ENCODE results near the gene MSTN. TPM values are rescaled to one million over a fixed set of nuclear protein-coding genes. Genes with fewer than 3 reads are reported as not detected.

The MSTN gene
- total RNA-seq, 4 donors from 2014 or later: 0.31 to 0.57 (median 0.40) TPM; not detected in 1

GRCh38 chr2:190069936-190070696 lies 7.6 kb upstream of the MSTN start:
- H3K36me3 ChIP-seq: no peaks in the 10 kb centered on the region
- no peaks in the 10 kb centered on the region for H3K9me3 ChIP-seq
- 54 to 59% methylated on average over 3 of the region's 3 CpGs for WGBS, 2 donors (ENCODE audit: low coverage in 1 of 2)
- no peak for TF ChIP-seq POLR2A (IDR thresholded peaks at IDR 0.05)
- TF ChIP-seq, protein P1, sequence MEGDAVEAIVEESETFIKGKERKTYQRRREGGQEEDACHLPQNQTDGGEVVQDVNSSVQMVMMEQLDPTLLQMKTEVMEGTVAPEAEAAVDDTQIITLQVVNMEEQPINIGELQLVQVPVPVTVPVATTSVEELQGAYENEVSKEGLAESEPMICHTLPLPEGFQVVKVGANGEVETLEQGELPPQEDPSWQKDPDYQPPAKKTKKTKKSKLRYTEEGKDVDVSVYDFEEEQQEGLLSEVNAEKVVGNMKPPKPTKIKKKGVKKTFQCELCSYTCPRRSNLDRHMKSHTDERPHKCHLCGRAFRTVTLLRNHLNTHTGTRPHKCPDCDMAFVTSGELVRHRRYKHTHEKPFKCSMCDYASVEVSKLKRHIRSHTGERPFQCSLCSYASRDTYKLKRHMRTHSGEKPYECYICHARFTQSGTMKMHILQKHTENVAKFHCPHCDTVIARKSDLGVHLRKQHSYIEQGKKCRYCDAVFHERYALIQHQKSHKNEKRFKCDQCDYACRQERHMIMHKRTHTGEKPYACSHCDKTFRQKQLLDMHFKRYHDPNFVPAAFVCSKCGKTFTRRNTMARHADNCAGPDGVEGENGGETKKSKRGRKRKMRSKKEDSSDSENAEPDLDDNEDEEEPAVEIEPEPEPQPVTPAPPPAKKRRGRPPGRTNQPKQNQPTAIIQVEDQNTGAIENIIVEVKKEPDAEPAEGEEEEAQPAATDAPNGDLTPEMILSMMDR (IDR thresholded peaks at IDR 0.05): peak; percentile 21 to 57 (median 46)
- no peaks in the 10 kb centered on the region for H3K27me3 ChIP-seq
- no peak for ATAC-seq
- H3K27ac ChIP-seq: no peak overlapping the region
- H3K4me1 ChIP-seq: no peaks in the 10 kb centered on the region
- no peak overlapping the region for H3K4me3 ChIP-seq

DNA sequence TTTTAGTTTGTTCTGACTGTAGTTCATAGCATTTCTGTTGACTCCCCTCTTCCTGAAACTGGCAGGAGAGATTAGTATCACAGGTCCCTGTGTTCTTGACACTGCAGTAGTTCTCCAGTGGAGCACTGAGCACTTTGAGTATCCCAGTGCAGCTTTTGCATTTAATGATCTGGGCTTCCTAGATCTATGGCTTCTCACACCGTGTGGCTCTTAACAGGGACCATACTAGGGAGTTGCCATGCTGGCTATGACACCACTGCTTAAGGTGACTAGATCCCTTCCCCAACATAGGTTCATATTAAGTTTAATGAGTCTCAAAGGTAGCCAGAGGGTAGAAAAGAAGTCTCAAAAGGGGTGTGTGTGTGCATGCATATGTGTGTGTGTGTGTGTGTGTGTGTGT lies 6.2 kb upstream of the MSTN start:
- WGBS, 2 donors (ENCODE audit: low coverage in 1 of 2): 33% methylated on average over 1 of the region's 1 CpG; no CpG with 5 or more reads in 1 of the 2 donors
- no peaks in the 10 kb centered on the region for H3K36me3 ChIP-seq
- peaks cover 0 to under 1% (median 0%) of the 10 kb centered on the region in 3 donors for H3K4me1 ChIP-seq
- no peak overlapping the region for H3K4me3 ChIP-seq
- H3K9me3 ChIP-seq: no peaks in the 10 kb centered on the region
- H3K27ac ChIP-seq: no peak overlapping the region
- no peak for ATAC-seq
- TF ChIP-seq EP300 (IDR thresholded peaks at IDR 0.05) (no peak), POLR2A (IDR thresholded peaks at IDR 0.05) (no peak), POLR2AphosphoS5 (IDR thresholded peaks at IDR 0.05) (no peak)
- TF ChIP-seq, protein P1 (IDR thresholded peaks at IDR 0.05): no peak
- no peaks in the 10 kb centered on the region for H3K27me3 ChIP-seq

GRCh38 chr2:190065839-190066238 lies 3.3 kb upstream of the MSTN start:
- Histone ChIP-seq H3K9me3 (no peaks in the 10 kb centered on the region), H3K4me3 (no peak overlapping the region), H3K27me3 (no peaks in the 10 kb centered on the region), H3K27ac (no peak overlapping the region), H3K4me1 (peaks cover 0 to 3% (median 0%) of the 10 kb centered on the region in 3 donors), H3K36me3 (no peaks in the 10 kb centered on the region)
- WGBS, 2 donors (ENCODE audit: low coverage in 1 of 2): 90 to 100% methylated on average over 4 of the region's 4 CpGs
- TF ChIP-seq, protein P1 (IDR thresholded peaks at IDR 0.05): no peak
- TF ChIP-seq POLR2A (IDR thresholded peaks at IDR 0.05) (no peak), EP300 (IDR thresholded peaks at IDR 0.05) (no peak)
- no peak for ATAC-seq

DNA sequence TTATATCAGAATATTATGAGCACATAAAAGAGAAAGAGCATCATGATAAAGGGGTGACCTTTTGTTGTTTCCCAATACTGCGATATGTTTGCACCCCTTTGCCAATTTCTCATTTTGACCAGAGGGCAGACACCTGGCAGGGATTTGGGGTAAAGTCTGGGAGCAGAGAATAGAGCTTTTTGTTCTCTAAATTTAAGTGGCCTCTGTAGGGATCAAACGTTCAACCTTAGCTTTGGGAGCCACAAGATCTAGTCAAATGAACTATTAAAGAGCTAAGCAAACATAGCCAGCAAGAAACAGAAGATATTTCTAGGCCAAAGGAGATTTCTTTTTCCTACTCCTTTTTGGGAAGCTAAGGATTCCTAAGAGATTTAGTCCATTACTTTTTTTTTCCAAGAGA lies 1.1 kb upstream of the MSTN start:
- 61 to 65% methylated on average over 2 of the region's 2 CpGs for WGBS, 2 donors (ENCODE audit: low coverage in 1 of 2)
- TF ChIP-seq POLR2A (IDR thresholded peaks at IDR 0.05): no peak
- no peak for TF ChIP-seq POLR2AphosphoS5 (IDR thresholded peaks at IDR 0.05)
- no peak for ATAC-seq

DNA sequence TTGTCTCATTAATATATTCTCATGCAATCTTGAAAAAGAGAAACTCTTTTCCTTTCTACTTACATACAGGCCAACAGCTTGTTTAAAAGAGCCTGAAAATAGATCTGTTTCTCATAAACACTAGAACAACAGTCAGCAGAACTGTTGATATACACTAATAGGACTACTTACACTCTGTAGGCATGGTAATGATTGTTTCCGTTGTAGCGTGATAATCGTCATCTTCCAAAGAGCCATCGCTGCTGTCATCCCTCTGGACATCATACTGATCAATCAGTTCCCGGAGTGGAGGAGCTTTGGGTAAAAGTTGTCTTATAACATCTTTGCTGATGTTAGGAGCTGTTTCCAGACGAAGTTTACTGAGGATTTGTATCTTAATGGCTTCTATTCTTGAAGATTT lies 476 bp downstream of the MSTN start:
- Histone ChIP-seq H3K27ac (no peak overlapping the region), H3K4me1 (peaks cover 0 to 3% (median 0%) of the 10 kb centered on the region in 3 donors), H3K27me3 (no peaks in the 10 kb centered on the region), H3K9me3 (no peaks in the 10 kb centered on the region), H3K36me3 (no peaks in the 10 kb centered on the region), H3K4me3 (no peak overlapping the region)
- 58 to 61% methylated on average over 6 of the region's 6 CpGs for WGBS, 2 donors (ENCODE audit: low coverage in 1 of 2)
- TF ChIP-seq, protein P1 (IDR thresholded peaks at IDR 0.05): no peak
- TF ChIP-seq POLR2A (IDR thresholded peaks at IDR 0.05): no peak
- no peak for TF ChIP-seq POLR2AphosphoS5 (IDR thresholded peaks at IDR 0.05)
- TF ChIP-seq EP300 (IDR thresholded peaks at IDR 0.05): no peak
- no peak for ATAC-seq

More for the DNA sequence above, 1.1 kb upstream of the MSTN start:
- H3K9me3 ChIP-seq: no peaks in the 10 kb centered on the region
- no peaks in the 10 kb centered on the region for H3K36me3 ChIP-seq
- H3K27ac ChIP-seq: no peak overlapping the region
- H3K4me3 ChIP-seq: no peak overlapping the region
- no peaks in the 10 kb centered on the region for H3K27me3 ChIP-seq
- peaks cover 0 to 3% (median 0%) of the 10 kb centered on the region in 3 donors for H3K4me1 ChIP-seq
